GM19438 (cell line): Measurements from ENCODE around the gene TFEB.

ENCODE experiments used
- ATAC-seq: cut with Tn5 transposase; IDR thresholded peaks from one replicate; pipeline ENCODE4 v1.9.1; 2021; ENCODE audit warnings: low read depth; ENCODE audit not compliant: unreplicated experiment

Gene TFEB

GRCh38 chr6:41679696-41680095 is 55.7 kb downstream of the TFEB start:
- no peak for ATAC-seq

GRCh38 chr6:41678511-41679084 is 56.8 kb downstream of the TFEB start:
- ATAC-seq, result no peak

GRCh38 chr6:41677124-41677921 is 58.1 kb downstream of the TFEB start:
- no peak for ATAC-seq

- ATAC-seq, result no peak
Measured at GRCh38 chr6:41676431-41676830, 59.0 kb downstream of the TFEB start.

- ATAC-seq, result no peak
Measured at GRCh38 chr6:41675992-41676391, 59.4 kb downstream of the TFEB start.

GRCh38 chr6:41675176-41675775 is 60.1 kb downstream of the TFEB start:
- ATAC-seq, result no peak

- no peak for ATAC-seq
Measured at GRCh38 chr6:41674231-41675000, 61.0 kb downstream of the TFEB start.

GRCh38 chr6:41673704-41674000 is 61.8 kb downstream of the TFEB start:
- no peak for ATAC-seq

GRCh38 chr6:41672816-41673703 is 62.3 kb downstream of the TFEB start:
- ATAC-seq, result no peak

GRCh38 chr6:41672016-41672415 is 63.4 kb downstream of the TFEB start:
- no peak for ATAC-seq

- no peak for ATAC-seq
Measured at GRCh38 chr6:41671376-41671775, 64.0 kb downstream of the TFEB start.

GRCh38 chr6:41670703-41671360 is 64.6 kb downstream of the TFEB start:
- no peak for ATAC-seq

GRCh38 chr6:41668968-41669367 is 66.4 kb downstream of the TFEB start:
- ATAC-seq, result no peak

- no peak for ATAC-seq
Measured at GRCh38 chr6:41667195-41667594, 68.2 kb downstream of the TFEB start.

- ATAC-seq, result no peak
Measured at GRCh38 chr6:41664271-41664670, 71.1 kb downstream of the TFEB start.

- no peak for ATAC-seq
Measured at GRCh38 chr6:41663568-41663967, 71.8 kb downstream of the TFEB start.

- no peak for ATAC-seq
Measured at GRCh38 chr6:41659935-41660334, 75.5 kb downstream of the TFEB start.

- ATAC-seq, result no peak
Measured at GRCh38 chr6:41658636-41659035, 76.8 kb downstream of the TFEB start.

- no peak for ATAC-seq
Measured at GRCh38 chr6:41657131-41658094, 78.0 kb downstream of the TFEB start.
